Colonic mucosa (tissue), 4 donors: ENCODE results near the gene LDLRAD2. TPM values are rescaled to one million over a fixed set of nuclear protein-coding genes. Genes with fewer than 3 reads are reported as not detected.

Source experiments
- DNase-seq: peaks from one replicate; pipeline ENCODE4 v3.0.0-alpha.2; 2020
- H3K27ac ChIP-seq: fragments of 200-600 bp; one replicate; pipeline ENCODE4 v1.8.0; 2021
- H3K27me3 ChIP-seq: fragments of 200-600 bp; one replicate; pipeline ENCODE4 v1.8.0; 2021
- H3K36me3 ChIP-seq: fragments of 200-600 bp; one replicate; pipeline ENCODE4 v1.8.0; 2021
- H3K4me1 ChIP-seq: fragments of 200-600 bp; one replicate; pipeline ENCODE4 v1.8.0; 2021; ENCODE audit warnings: mild to moderate bottlenecking
- H3K4me3 ChIP-seq: fragments of 200-600 bp; one replicate; pipeline ENCODE4 v1.8.0; 2021
- H3K9ac ChIP-seq, 2 donors: one replicate each; pipeline ENCODE4 v1.7.0; 2013; ENCODE audit warnings: control low read depth in 2 of 2, low read depth in 2 of 2, low read length in 2 of 2
- H3K9me3 ChIP-seq: fragments of 200-600 bp; one replicate; pipeline ENCODE4 v1.8.0; 2021
- CTCF ChIP-seq: fragments of 200-600 bp; IDR thresholded peaks from one replicate; pipeline ENCODE4 v1.8.0; 2022; ENCODE audit warnings: antibody characterized with exemption, mild to moderate bottlenecking
- intact Hi-C: fragments of 100-400 bp; cut with DNase I; formaldehyde crosslinking; loops from one replicate; pipeline ENCODE4 v1.14.1; 2022
- total RNA-seq, 2 donors: library from RNA; stranded (reverse); fragmentation: NEBNext Ultra II Directional in 1 of 2; extraction: Animal tissue kit (Norgen Biotek cat#: 25700) in 1 of 2; gene quantifications; one replicate each; pipeline ENCODE4 v1.2.1, GENCODE V29; 2021
- donor health status: healthy.
- donor health status: DM: no; HTN: no; CAD: no.
- donor health status: DM: no; HTN: no; CAD: no.

Gene LDLRAD2
- total RNA-seq, 2 donors from 2014 or later, result 0.08 to 0.25 TPM

GRCh38 chr1:21873761-21874160 lies 61.7 kb downstream of the LDLRAD2 start:
- Histone ChIP-seq H3K4me1 (no peaks in the 10 kb centered on the region), H3K27me3 (no peaks in the 10 kb centered on the region), H3K36me3 (peaks cover 15% of the 10 kb centered on the region), H3K27ac (no peak overlapping the region), H3K4me3 (no peak overlapping the region), H3K9me3 (no peaks in the 10 kb centered on the region), H3K9ac (no peak overlapping the region)
- TF ChIP-seq CTCF, result no peak
- intact Hi-C loops, result no loop called here
- no peak for DNase-seq

GRCh38 chr1:21874328-21874727 lies 62.3 kb downstream of the LDLRAD2 start:
- intact Hi-C loops, result no loop called here
- Histone ChIP-seq H3K27me3 (no peaks in the 10 kb centered on the region), H3K4me3 (no peak overlapping the region), H3K9me3 (no peaks in the 10 kb centered on the region), H3K27ac (no peak overlapping the region), H3K4me1 (no peaks in the 10 kb centered on the region), H3K9ac (no peak overlapping the region), H3K36me3 (peaks cover 15% of the 10 kb centered on the region)
- no peak for TF ChIP-seq CTCF
- no peak for DNase-seq

Other genes with a start within 250 kb of the LDLRAD2 start
- 10 to 100 TPM; 29.6 to 36.3 TPM for gene RAP1GAP, start 142.9 kb upstream of the LDLRAD2 start, total RNA-seq
- gene USP48, start 29.1 kb upstream of the LDLRAD2 start, total RNA-seq, result 10 to 100 TPM; 47.1 to 51.3 TPM
- gene HSPG2, start 125.0 kb downstream of the LDLRAD2 start, total RNA-seq, result 100 to 1,000 TPM; 148 to 152 TPM
- 10 to 100 TPM in 1 of 2 donors, under 1 TPM in 1; 0.42 to 16.7 TPM for gene CELA3B, start 164.8 kb downstream of the LDLRAD2 start, total RNA-seq
- gene CELA3A, start 189.4 kb downstream of the LDLRAD2 start, total RNA-seq, result 10 to 100 TPM in 1 of 2 donors, under 1 TPM in 1; 0.56 to 25.0 TPM
- 100 to 1,000 TPM; 264 to 345 TPM for gene CDC42, start 240.4 kb downstream of the LDLRAD2 start, total RNA-seq